Skeletal muscle tissue (tissue), 4 donors: ENCODE results near the gene CNPY1. TPM values are rescaled to one million over a fixed set of nuclear protein-coding genes. Genes with fewer than 3 reads are reported as not detected.
A peak's percentile ranks its signal among the peaks of the same experiment; 100 is the strongest.

ENCODE experiments used
- H3K27ac ChIP-seq: one replicate; pipeline ENCODE4 v1.7.0; 2013; ENCODE audit warnings: mild to moderate bottlenecking, low read depth, low read length, inconsistent platforms
- H3K27me3 ChIP-seq, 3 donors: one replicate each; pipeline ENCODE4 v1.7.0; 2013; ENCODE audit warnings: low read length in 3 of 3; ENCODE audit not compliant: control insufficient read depth in 3 of 3, insufficient read depth in 3 of 3
- H3K36me3 ChIP-seq, 3 donors: one replicate each; pipeline ENCODE4 v1.7.0; 2013; ENCODE audit warnings: low read length in 3 of 3; ENCODE audit not compliant: control insufficient read depth in 3 of 3, insufficient read depth in 3 of 3
- H3K4me1 ChIP-seq, 3 donors: one replicate each; pipeline ENCODE4 v1.7.0; 2013; ENCODE audit warnings: low read length in 3 of 3, mild to moderate bottlenecking in 3 of 3; ENCODE audit not compliant: control insufficient read depth in 3 of 3, insufficient read depth in 3 of 3
- H3K4me3 ChIP-seq, 3 donors: one replicate each; pipeline ENCODE4 v1.7.0; 2013; ENCODE audit warnings: low read length in 3 of 3
- H3K9ac ChIP-seq, 3 donors: one replicate each; pipeline ENCODE4 v1.7.0; 2013; ENCODE audit warnings: low read length in 3 of 3, mild to moderate bottlenecking in 3 of 3, moderate library complexity in 2 of 3, low read depth in 1 of 3
- H3K9me3 ChIP-seq, 3 donors: one replicate each; pipeline ENCODE4 v1.7.0; 2013; ENCODE audit warnings: low read length in 3 of 3; ENCODE audit not compliant: control insufficient read depth in 3 of 3
- total RNA-seq: library from RNA; depleted of rRNA; stranded (reverse); fragments of >200 nt; gene quantifications from one replicate; pipeline ENCODE4 v1.2.3, GENCODE V29; 2014
- donor health status: Osteomylitis.

Gene CNPY1
- total RNA-seq, 1 donor from 2014 or later, result 0.52 TPM

- Histone ChIP-seq H3K9ac (no peak overlapping the region), H3K27me3 (peaks cover 13 to 47% (median 36%) of the 10 kb centered on the region in 3 donors), H3K4me1 (no peaks in the 10 kb centered on the region), H3K27ac (no peak overlapping the region), H3K36me3 (no peaks in the 10 kb centered on the region), H3K4me3 (no peak overlapping the region), H3K9me3 (peaks cover 0 to 3% (median 0%) of the 10 kb centered on the region in 3 donors)
Observed at GRCh38 chr7:155540553-155540952, 5.8 kb downstream of the CNPY1 start.

- H3K27ac ChIP-seq, result no peak overlapping the region
- H3K4me1 ChIP-seq, result peaks cover 3 to 9% (median 9%) of the 10 kb centered on the region in 3 donors
- H3K9me3 ChIP-seq, result peaks cover 0 to 3% (median 0%) of the 10 kb centered on the region in 3 donors
- no peaks in the 10 kb centered on the region for H3K36me3 ChIP-seq
- no peak overlapping the region for H3K9ac ChIP-seq
- H3K27me3 ChIP-seq, result peaks cover 36 to 62% (median 59%) of the 10 kb centered on the region in 3 donors
- H3K4me3 ChIP-seq, result no peak overlapping the region
Observed at GRCh38 chr7:155538293-155538692, 8.1 kb downstream of the CNPY1 start.

GRCh38 chr7:155536451-155536850 is 9.9 kb downstream of the CNPY1 start:
- Histone ChIP-seq H3K9ac (no peak overlapping the region), H3K4me1 (peaks cover 9 to 15% (median 13%) of the 10 kb centered on the region in 3 donors), H3K27ac (no peak overlapping the region), H3K27me3 (peaks cover 54 to 68% (median 67%) of the 10 kb centered on the region in 3 donors), H3K9me3 (peaks cover 0 to 3% (median 0%) of the 10 kb centered on the region in 3 donors), H3K36me3 (no peaks in the 10 kb centered on the region), H3K4me3 (no peak overlapping the region)

GRCh38 chr7:155534691-155535090 is 11.7 kb downstream of the CNPY1 start:
- H3K27me3 ChIP-seq, result peaks cover 66 to 76% (median 75%) of the 10 kb centered on the region in 3 donors
- H3K9ac ChIP-seq, result no peak overlapping the region
- no peak overlapping the region for H3K27ac ChIP-seq
- no peaks in the 10 kb centered on the region for H3K36me3 ChIP-seq
- H3K4me3 ChIP-seq, result no peak overlapping the region
- peaks cover 0 to 3% (median 0%) of the 10 kb centered on the region in 3 donors for H3K9me3 ChIP-seq
- peaks cover 9 to 15% (median 13%) of the 10 kb centered on the region in 3 donors for H3K4me1 ChIP-seq

- peaks cover 9 to 15% (median 13%) of the 10 kb centered on the region in 3 donors for H3K4me1 ChIP-seq
- peak overlapping the region in 2 of 3 donors; percentile 38 to 52 for H3K4me3 ChIP-seq
- H3K36me3 ChIP-seq, result no peaks in the 10 kb centered on the region
- H3K9ac ChIP-seq, result peak overlapping the region in 1 of 3 donors; percentile 16
- H3K27ac ChIP-seq, result no peak overlapping the region
- peaks cover 0 to 3% (median 1%) of the 10 kb centered on the region in 3 donors for H3K9me3 ChIP-seq
- H3K27me3 ChIP-seq, result peaks cover 71 to 77% (median 73%) of the 10 kb centered on the region in 3 donors
Observed at GRCh38 chr7:155533827-155534690, 12.3 kb downstream of the CNPY1 start.

GRCh38 chr7:155533120-155533826 is 13.1 kb downstream of the CNPY1 start:
- Histone ChIP-seq H3K27ac (no peak overlapping the region), H3K27me3 (peaks cover 71 to 75% (median 72%) of the 10 kb centered on the region in 3 donors), H3K9ac (no peak overlapping the region), H3K9me3 (peaks cover 0 to 3% (median 2%) of the 10 kb centered on the region in 3 donors), H3K36me3 (no peaks in the 10 kb centered on the region), H3K4me3 (peak overlapping the region; percentile 38 to 52 (median 51)), H3K4me1 (peaks cover 9 to 15% (median 13%) of the 10 kb centered on the region in 3 donors)

GRCh38 chr7:155532792-155533119 is 13.6 kb downstream of the CNPY1 start:
- Histone ChIP-seq H3K27me3 (peaks cover 70 to 77% (median 72%) of the 10 kb centered on the region in 3 donors), H3K27ac (no peak overlapping the region), H3K9ac (no peak overlapping the region), H3K4me1 (peaks cover 9 to 15% (median 13%) of the 10 kb centered on the region in 3 donors), H3K36me3 (no peaks in the 10 kb centered on the region), H3K9me3 (peaks cover 0 to 3% (median 2%) of the 10 kb centered on the region in 3 donors), H3K4me3 (peak overlapping the region in 1 of 3 donors; percentile 52)

- Histone ChIP-seq H3K4me3 (no peak overlapping the region), H3K27ac (no peak overlapping the region), H3K27me3 (peaks cover 68 to 76% (median 69%) of the 10 kb centered on the region in 3 donors), H3K9ac (no peak overlapping the region), H3K4me1 (peaks cover 9 to 15% (median 13%) of the 10 kb centered on the region in 3 donors), H3K36me3 (no peaks in the 10 kb centered on the region), H3K9me3 (peaks cover 0 to 3% (median 2%) of the 10 kb centered on the region in 3 donors)
Observed at GRCh38 chr7:155531681-155532080, 14.7 kb downstream of the CNPY1 start.

- H3K4me3 ChIP-seq, result no peak overlapping the region
- H3K27ac ChIP-seq, result no peak overlapping the region
- H3K9ac ChIP-seq, result no peak overlapping the region
- no peaks in the 10 kb centered on the region for H3K36me3 ChIP-seq
- H3K27me3 ChIP-seq, result peaks cover 59 to 67% (median 65%) of the 10 kb centered on the region in 3 donors
- peaks cover 9 to 15% (median 13%) of the 10 kb centered on the region in 3 donors for H3K4me1 ChIP-seq
- H3K9me3 ChIP-seq, result peaks cover 0 to 2% (median 0%) of the 10 kb centered on the region in 3 donors
Observed at GRCh38 chr7:155530601-155531000, 15.8 kb downstream of the CNPY1 start.
